ENCODE results near the gene TMEM106B. TPM values are rescaled to one million over a fixed set of nuclear protein-coding genes. Genes with fewer than 3 reads are reported as not detected.
"Not testable (repeated sequence)": the region's sequence is repeated elsewhere in the genome, so short reads cannot be mapped to it uniquely, and the experiment has no call there.

Gene TMEM106B
- polyA plus RNA-seq (2013, experiment 1 of 2; ENCODE audit: insufficient read length) = 23.1 TPM
- 32.3 TPM for polyA plus RNA-seq (2013, experiment 2 of 2; ENCODE audit: insufficient read length)

GRCh38 chr7:12211054-12211710, at the start of gene TMEM106B:
Gene TMEM106B (plus strand): TSS chr7:12211294. CDS start chr7:12214811, 3,517 bp downstream.
- peak; percentile 93 for DNase-seq

- DNase-seq = peak; percentile 16
Observed at GRCh38 chr7:12162415-12163113, 48.5 kb upstream of the TMEM106B start.

GRCh38 chr7:12168065-12168464, 43.0 kb upstream of the TMEM106B start:
- DNase-seq = not testable (repeated sequence)

- not testable (repeated sequence) for DNase-seq
Observed at GRCh38 chr7:12169981-12170820, 40.9 kb upstream of the TMEM106B start.

GRCh38 chr7:12173671-12174070, 37.4 kb upstream of the TMEM106B start:
- no peak for DNase-seq

- no peak for DNase-seq
Observed at GRCh38 chr7:12174931-12175330, 36.2 kb upstream of the TMEM106B start.

GRCh38 chr7:12178317-12178716, 32.8 kb upstream of the TMEM106B start:
- no peak for DNase-seq

GRCh38 chr7:12194426-12194825, 16.7 kb upstream of the TMEM106B start:
- DNase-seq = no peak

GRCh38 chr7:12196386-12196785, 14.7 kb upstream of the TMEM106B start:
- DNase-seq = no peak

- no peak for DNase-seq
Observed at GRCh38 chr7:12199363-12199762, 11.7 kb upstream of the TMEM106B start.

GRCh38 chr7:12207046-12207445, 4.0 kb upstream of the TMEM106B start:
- DNase-seq = no peak

- no peak for DNase-seq
Observed at GRCh38 chr7:12209221-12209620, 1.9 kb upstream of the TMEM106B start.

GRCh38 chr7:12210179-12211053, 678 bp upstream of the TMEM106B start:
- DNase-seq = peak; percentile 0

- peak; percentile 7 for DNase-seq
Observed at GRCh38 chr7:12211711-12212485, 804 bp downstream of the TMEM106B start.

GRCh38 chr7:12217311-12217710, 6.2 kb downstream of the TMEM106B start:
- no peak for DNase-seq

GRCh38 chr7:12220389-12221046, 9.4 kb downstream of the TMEM106B start:
- DNase-seq = no peak

GRCh38 chr7:12221414-12221813, 10.3 kb downstream of the TMEM106B start:
- no peak for DNase-seq

- no peak for DNase-seq
Observed at GRCh38 chr7:12222889-12223579, 11.9 kb downstream of the TMEM106B start.

- not testable (repeated sequence) for DNase-seq
Observed at GRCh38 chr7:12225017-12225416, 13.9 kb downstream of the TMEM106B start.

- no peak for DNase-seq
Observed at GRCh38 chr7:12226756-12227155, 15.7 kb downstream of the TMEM106B start.
